HEK293T (cell line): ENCODE results near the gene MAP4K4.

Experiments used
- ARNT ChIP-seq: fragments of 450-650 bp; IDR thresholded peaks from 2 replicates; pipeline ENCODE4 v1.6.1; 2017; ENCODE audit warnings: mild to moderate bottlenecking
- BHLHE40 ChIP-seq: fragments of 450-650 bp; IDR thresholded peaks from 2 replicates; pipeline ENCODE4 v1.6.1; 2016; ENCODE audit warnings: mild to moderate bottlenecking, moderate library complexity, borderline replicate concordance
- CTBP1 ChIP-seq: fragments of 450-650 bp; IDR thresholded peaks from 2 replicates; pipeline ENCODE4 v1.6.1; 2016; ENCODE audit warnings: borderline replicate concordance
- ELF4 ChIP-seq: fragments of 450-650 bp; IDR thresholded peaks from 2 replicates; pipeline ENCODE4 v1.6.1; 2017; ENCODE audit warnings: antibody characterized with exemption
- FOXA1 ChIP-seq: fragments of 450-650 bp; IDR thresholded peaks from 2 replicates; pipeline ENCODE4 v1.6.1; 2016; ENCODE audit warnings: mild to moderate bottlenecking
- FOXM1 ChIP-seq: fragments of 450-650 bp; IDR thresholded peaks from 2 replicates; pipeline ENCODE4 v1.6.1; 2017; ENCODE audit warnings: mild to moderate bottlenecking, borderline replicate concordance
- LEF1 ChIP-seq: fragments of 450-650 bp; IDR thresholded peaks from 2 replicates; pipeline ENCODE4 v1.6.1; 2017; ENCODE audit warnings: mild to moderate bottlenecking, borderline replicate concordance
- NFRKB ChIP-seq: fragments of 450-650 bp; IDR thresholded peaks from 2 replicates; pipeline ENCODE4 v1.6.1; 2016; ENCODE audit warnings: mild to moderate bottlenecking, moderate library complexity
- SP1 ChIP-seq: fragments of 450-650 bp; IDR thresholded peaks from 2 replicates; pipeline ENCODE4 v1.6.1; 2017
- SUZ12 ChIP-seq: fragments of 450-650 bp; IDR thresholded peaks from 2 replicates; pipeline ENCODE4 v1.6.1; 2016; ENCODE audit warnings: mild to moderate bottlenecking
- TARDBP ChIP-seq: fragments of 450-650 bp; IDR thresholded peaks from 2 replicates; pipeline ENCODE4 v1.6.1; 2016
- ZNF384 ChIP-seq: fragments of 450-650 bp; IDR thresholded peaks from 2 replicates; pipeline ENCODE4 v1.6.1; 2016

DNA sequence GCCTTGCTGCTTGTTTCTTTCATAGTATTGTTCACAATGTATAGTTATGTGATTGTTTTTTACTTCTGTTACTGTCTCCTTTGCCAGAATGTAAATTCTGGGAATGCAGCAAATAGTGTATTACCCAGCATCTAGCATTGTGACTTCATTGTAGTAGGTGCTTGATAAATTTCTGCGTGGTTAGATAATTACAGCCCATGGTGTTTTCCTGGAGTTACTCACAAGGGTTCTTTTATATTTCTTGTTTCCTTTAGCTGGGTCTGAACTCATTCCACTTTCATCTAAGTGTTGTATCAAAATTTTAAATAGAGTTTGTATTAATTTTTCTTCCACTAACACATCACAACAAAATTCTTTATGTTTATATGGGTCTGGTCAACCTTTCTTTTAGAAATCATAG is 132.6 kb downstream of the MAP4K4 start:
- TF ChIP-seq SP1 (no peak), BHLHE40 (no peak), ZNF384 (no peak), NFRKB (no peak), SUZ12 (no peak), ELF4 (no peak), FOXA1 (no peak), CTBP1 (no peak), FOXM1 (no peak), ARNT (no peak), TARDBP (no peak), LEF1 (no peak)
